ENCODE measurements around the gene OTOG.

GRCh38 chr11:17607591-17608570 is 60.8 kb downstream of the OTOG start:
- TF ChIP-seq CTCF (IDR thresholded peaks at IDR 0.05) (no peak), EZH2 (IDR thresholded peaks at IDR 0.05) (no peak)

Data from neural progenitor cell (in vitro differentiated cells).